HCT116 (cell line): ENCODE results near the gene AKT1.

Experiments
- ATF3 ChIP-seq: IDR thresholded peaks from 2 replicates; pipeline ENCODE4 v1.6.1; 2012
- CEBPB ChIP-seq: IDR thresholded peaks from 2 replicates; pipeline ENCODE4 v1.6.1; 2012; ENCODE audit warnings: low read depth
- CTCF ChIP-seq, 3 experiments: fragments of 200-600 bp in 1 of 3; sonication (generic) in 1 of 3; IDR thresholded peaks in 2 of 3; conservative IDR thresholded peaks in 1 of 3; 2 replicates each; pipeline ENCODE4 v1.5.1; 2012 to 2017; ENCODE audit warnings: low read depth in 2 of 3, low read length in 2 of 3, antibody characterized with exemption in 1 of 3, borderline replicate concordance in 1 of 3, control low read depth in 1 of 3, mild to moderate bottlenecking in 1 of 3, mixed read lengths in 1 of 3, mixed run types in 1 of 3, moderate library complexity in 1 of 3; ENCODE audit not compliant: insufficient read depth in 1 of 3
- JUND ChIP-seq: IDR thresholded peaks from 2 replicates; pipeline ENCODE4 v1.6.1; 2012
- POLR2A ChIP-seq: IDR thresholded peaks from 2 replicates; pipeline ENCODE4 v1.7.0; 2011; ENCODE audit warnings: borderline replicate concordance; ENCODE audit not compliant: insufficient read depth, insufficient read length; ENCODE audit errors: extremely low read depth
- POLR2AphosphoS5 ChIP-seq: IDR thresholded peaks from 2 replicates; pipeline ENCODE4 v1.6.1; 2011; ENCODE audit warnings: mild to moderate bottlenecking, low read depth, low read length, moderate library complexity
- RAD21 ChIP-seq: IDR thresholded peaks from 2 replicates; pipeline ENCODE4 v1.6.1; 2012; ENCODE audit warnings: low read depth, mild to moderate bottlenecking
- REST ChIP-seq: IDR thresholded peaks from 2 replicates; pipeline ENCODE4 v1.6.1; 2012; ENCODE audit warnings: low read depth
- SIN3A ChIP-seq: IDR thresholded peaks from 2 replicates; pipeline ENCODE4 v1.6.1; 2012; ENCODE audit warnings: low read depth
- SP1 ChIP-seq: IDR thresholded peaks from 2 replicates; pipeline ENCODE4 v1.6.1; 2012; ENCODE audit warnings: low read depth
- YY1 ChIP-seq: IDR thresholded peaks from 2 replicates; pipeline ENCODE4 v1.6.1; 2011; ENCODE audit warnings: low read length, low read depth, moderate library complexity, mild to moderate bottlenecking; ENCODE audit not compliant: insufficient replicate concordance; ENCODE audit errors: extremely low read depth
- ZBTB33 ChIP-seq: IDR thresholded peaks from 2 replicates; pipeline ENCODE4 v1.6.1; 2011; ENCODE audit warnings: mild to moderate bottlenecking, low read length, moderate library complexity; ENCODE audit not compliant: insufficient replicate concordance; ENCODE audit errors: extremely low read depth

- TF ChIP-seq CTCF (IDR thresholded peaks at IDR 0.05 in 2 of 3, conservative IDR thresholded peaks at IDR 0.05 in 1 of 3; ENCODE audit: borderline replicate concordance in 1 of 3, insufficient read depth in 1 of 3, low read depth in 2 of 3, low read length in 2 of 3) (no peak), POLR2AphosphoS5 (no peak), POLR2A (no peak), REST (no peak), YY1 (no peak), RAD21 (no peak), SP1 (no peak), ZBTB33 (no peak), SIN3A (no peak), JUND (no peak), CEBPB (no peak), ATF3 (no peak)
Observed at GRCh38 chr14:104751539-104752422, 43.8 kb downstream of the AKT1 start.
